Measurements from ENCODE around the gene C16orf90.

Gene C16orf90

DNA sequence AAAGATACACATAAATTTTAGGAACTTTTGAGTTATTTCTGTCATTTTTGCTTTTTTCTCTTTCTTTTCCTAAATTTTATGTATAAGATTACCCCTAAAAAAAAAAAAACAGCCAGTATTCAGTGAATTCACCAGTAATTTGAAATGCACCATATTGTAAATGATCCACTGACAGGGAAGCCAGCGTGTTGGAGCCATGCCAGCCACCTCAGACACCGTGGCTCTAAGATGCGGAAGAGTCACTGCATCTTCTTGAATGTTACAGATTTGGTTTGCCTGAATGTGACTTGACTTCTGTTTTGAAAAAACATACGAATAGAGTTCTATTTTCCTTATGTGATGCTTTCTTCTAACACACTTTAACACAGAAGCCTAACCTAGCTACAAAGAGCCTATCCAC lies 42.9 kb upstream of the C16orf90 start:
- Histone ChIP-seq H3K4me2 (ENCODE audit: low read depth, low read length, poor library complexity, severe bottlenecking) (no peak overlapping the region), H3K27me3 (ENCODE audit: low read length) (no peaks in the 10 kb centered on the region), H3K9me3 (ENCODE audit: insufficient read depth, low read length) (no peaks in the 10 kb centered on the region), H3K9ac (ENCODE audit: low read length) (no peak overlapping the region), H3K27ac (ENCODE audit: low read depth, low read length) (peak overlapping the region; percentile 18; the same call in 1 of the 2 replicates), H3K4me3 (ENCODE audit: insufficient read depth, low read length, poor library complexity, severe bottlenecking) (no peak overlapping the region), H3K79me2 (ENCODE audit: insufficient read depth, low read length) (no peaks in the 10 kb centered on the region), H2AFZ (ENCODE audit: low read depth, low read length, severe bottlenecking) (no peak overlapping the region), H3F3A (ENCODE audit: insufficient read depth) (peaks cover 33% of the 10 kb centered on the region), H4K20me1 (ENCODE audit: low read depth, low read length) (no peaks in the 10 kb centered on the region), H3K36me3 (ENCODE audit: low read length) (0 out of 2 replicates have a peak, but pooled peaks cover 2% of the 10 kb centered on the region), H3K9me2 (replicated peaks; ENCODE audit: insufficient read depth, low read length) (no peaks in the 10 kb centered on the region)
- no peak for TF ChIP-seq EZH2phosphoT487 (conservative IDR thresholded peaks at IDR 0.05; ENCODE audit: low read length)

DNA sequence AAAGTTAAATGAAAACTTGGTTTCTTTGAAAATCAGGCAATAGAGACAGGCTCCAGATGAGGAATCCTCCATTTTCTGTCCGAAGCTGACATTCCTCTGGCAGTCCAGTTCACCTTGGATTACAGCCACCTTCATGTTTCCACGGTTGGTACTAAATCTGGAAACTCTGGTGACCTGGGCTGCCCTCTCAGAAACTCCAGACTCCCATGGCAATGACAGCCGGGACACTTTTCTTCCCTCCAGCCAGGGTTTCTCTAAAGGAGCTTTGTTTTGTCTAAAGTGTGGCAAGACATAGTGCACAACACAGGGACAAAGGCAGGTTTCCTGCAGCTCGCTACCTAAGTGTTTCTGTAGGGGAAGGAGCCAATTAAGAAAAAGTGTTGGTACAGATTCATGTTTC lies 41.6 kb upstream of the C16orf90 start:
- TF ChIP-seq EZH2phosphoT487 (conservative IDR thresholded peaks at IDR 0.05; ENCODE audit: low read length): no peak
- TF ChIP-seq, protein P1, sequence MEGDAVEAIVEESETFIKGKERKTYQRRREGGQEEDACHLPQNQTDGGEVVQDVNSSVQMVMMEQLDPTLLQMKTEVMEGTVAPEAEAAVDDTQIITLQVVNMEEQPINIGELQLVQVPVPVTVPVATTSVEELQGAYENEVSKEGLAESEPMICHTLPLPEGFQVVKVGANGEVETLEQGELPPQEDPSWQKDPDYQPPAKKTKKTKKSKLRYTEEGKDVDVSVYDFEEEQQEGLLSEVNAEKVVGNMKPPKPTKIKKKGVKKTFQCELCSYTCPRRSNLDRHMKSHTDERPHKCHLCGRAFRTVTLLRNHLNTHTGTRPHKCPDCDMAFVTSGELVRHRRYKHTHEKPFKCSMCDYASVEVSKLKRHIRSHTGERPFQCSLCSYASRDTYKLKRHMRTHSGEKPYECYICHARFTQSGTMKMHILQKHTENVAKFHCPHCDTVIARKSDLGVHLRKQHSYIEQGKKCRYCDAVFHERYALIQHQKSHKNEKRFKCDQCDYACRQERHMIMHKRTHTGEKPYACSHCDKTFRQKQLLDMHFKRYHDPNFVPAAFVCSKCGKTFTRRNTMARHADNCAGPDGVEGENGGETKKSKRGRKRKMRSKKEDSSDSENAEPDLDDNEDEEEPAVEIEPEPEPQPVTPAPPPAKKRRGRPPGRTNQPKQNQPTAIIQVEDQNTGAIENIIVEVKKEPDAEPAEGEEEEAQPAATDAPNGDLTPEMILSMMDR (IDR thresholded peaks at IDR 0.05; ENCODE audit: insufficient read depth, low read length, poor library complexity, severe bottlenecking): no peak
- Histone ChIP-seq H3K9me2 (replicated peaks; ENCODE audit: insufficient read depth, low read length) (no peaks in the 10 kb centered on the region), H4K20me1 (ENCODE audit: low read depth, low read length) (no peaks in the 10 kb centered on the region), H3K27me3 (ENCODE audit: low read length) (no peaks in the 10 kb centered on the region), H3K36me3 (ENCODE audit: low read length) (no peaks in the 10 kb centered on the region), H3K27ac (ENCODE audit: low read depth, low read length) (no peak overlapping the region), H3K9ac (ENCODE audit: low read length) (no peak overlapping the region), H3K79me2 (ENCODE audit: insufficient read depth, low read length) (no peaks in the 10 kb centered on the region), H3K4me3 (ENCODE audit: insufficient read depth, low read length, poor library complexity, severe bottlenecking) (no peak overlapping the region), H3K4me2 (ENCODE audit: low read depth, low read length, poor library complexity, severe bottlenecking) (no peak overlapping the region), H3F3A (ENCODE audit: insufficient read depth) (peaks cover 33% of the 10 kb centered on the region), H2AFZ (ENCODE audit: low read depth, low read length, severe bottlenecking) (no peak overlapping the region), H3K9me3 (ENCODE audit: insufficient read depth, low read length) (no peaks in the 10 kb centered on the region)

DNA sequence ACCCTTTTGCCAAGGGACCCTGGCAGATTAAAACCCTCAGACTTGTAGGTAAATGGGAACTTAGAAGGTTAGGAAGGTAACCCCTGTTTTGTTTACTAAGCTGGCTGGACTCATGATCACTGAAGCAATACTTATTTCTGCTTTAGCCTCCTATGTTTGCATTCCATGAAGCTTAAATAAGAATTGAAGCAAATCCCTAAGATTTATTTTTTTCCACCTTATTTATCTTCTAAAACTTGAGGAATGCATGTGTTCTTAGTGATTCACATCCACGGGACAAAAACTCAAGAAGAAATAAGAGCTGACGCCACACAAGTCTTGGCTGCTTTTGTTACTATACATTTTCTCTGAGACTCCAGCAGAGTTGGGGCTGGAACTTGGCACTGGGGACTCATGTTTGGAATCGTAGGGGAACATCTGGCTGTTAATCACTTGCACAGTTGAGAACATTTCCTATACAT lies 41.0 kb upstream of the C16orf90 start:
- no peak for TF ChIP-seq EZH2phosphoT487 (conservative IDR thresholded peaks at IDR 0.05; ENCODE audit: low read length)
- TF ChIP-seq, protein P1 (IDR thresholded peaks at IDR 0.05; ENCODE audit: insufficient read depth, low read length, poor library complexity, severe bottlenecking): no peak
- no peak overlapping the region for H3K4me3 ChIP-seq (ENCODE audit: insufficient read depth, low read length, poor library complexity, severe bottlenecking)
- no peaks in the 10 kb centered on the region for H3K36me3 ChIP-seq (ENCODE audit: low read length)
- H4K20me1 ChIP-seq (ENCODE audit: low read depth, low read length): no peaks in the 10 kb centered on the region
- no peaks in the 10 kb centered on the region for H3K9me2 ChIP-seq (replicated peaks; ENCODE audit: insufficient read depth, low read length)
- H2AFZ ChIP-seq (ENCODE audit: low read depth, low read length, severe bottlenecking): no peak overlapping the region
- no peak overlapping the region for H3K27ac ChIP-seq (ENCODE audit: low read depth, low read length)
- H3K9me3 ChIP-seq (ENCODE audit: insufficient read depth, low read length): no peaks in the 10 kb centered on the region
- peaks cover 33% of the 10 kb centered on the region for H3F3A ChIP-seq (ENCODE audit: insufficient read depth)
- no peaks in the 10 kb centered on the region for H3K79me2 ChIP-seq (ENCODE audit: insufficient read depth, low read length)
- no peak overlapping the region for H3K4me2 ChIP-seq (ENCODE audit: low read depth, low read length, poor library complexity, severe bottlenecking)
- no peak overlapping the region for H3K9ac ChIP-seq (ENCODE audit: low read length)
- H3K27me3 ChIP-seq (ENCODE audit: low read length): no peaks in the 10 kb centered on the region

DNA sequence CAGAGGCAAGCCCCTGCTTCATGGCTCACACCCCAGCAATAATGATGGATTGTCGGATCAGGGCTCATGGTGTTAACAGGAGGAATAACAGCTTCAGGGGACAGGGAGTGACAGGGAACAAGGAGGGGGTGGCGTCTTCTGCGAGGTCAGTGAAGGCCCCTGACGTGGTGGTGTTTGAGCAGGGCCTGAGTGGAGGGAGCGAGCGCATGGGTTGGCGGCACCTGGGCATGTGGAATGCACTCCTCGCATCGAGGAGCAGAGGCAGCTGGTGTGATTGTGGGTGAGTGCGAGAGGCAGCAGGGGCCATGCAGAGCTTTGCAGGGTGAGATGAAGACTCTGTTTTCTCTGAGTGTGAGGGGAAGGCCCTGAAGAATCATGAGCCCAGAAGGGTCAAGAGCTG lies 38.8 kb upstream of the C16orf90 start:
- Histone ChIP-seq H3K27me3 (ENCODE audit: low read length) (no peaks in the 10 kb centered on the region), H3K9ac (ENCODE audit: low read length) (no peak overlapping the region), H3K4me3 (ENCODE audit: insufficient read depth, low read length, poor library complexity, severe bottlenecking) (no peak overlapping the region), H3K27ac (ENCODE audit: low read depth, low read length) (no peak overlapping the region), H3K79me2 (ENCODE audit: insufficient read depth, low read length) (no peaks in the 10 kb centered on the region), H3K9me2 (replicated peaks; ENCODE audit: insufficient read depth, low read length) (no peaks in the 10 kb centered on the region), H3K36me3 (ENCODE audit: low read length) (no peaks in the 10 kb centered on the region), H3K4me2 (ENCODE audit: low read depth, low read length, poor library complexity, severe bottlenecking) (no peak overlapping the region), H3F3A (ENCODE audit: insufficient read depth) (peaks cover 23% of the 10 kb centered on the region), H2AFZ (ENCODE audit: low read depth, low read length, severe bottlenecking) (no peak overlapping the region), H3K9me3 (ENCODE audit: insufficient read depth, low read length) (no peaks in the 10 kb centered on the region), H4K20me1 (ENCODE audit: low read depth, low read length) (no peaks in the 10 kb centered on the region)
- TF ChIP-seq, protein P1 (IDR thresholded peaks at IDR 0.05; ENCODE audit: insufficient read depth, low read length, poor library complexity, severe bottlenecking): no peak
- no peak for TF ChIP-seq EZH2phosphoT487 (conservative IDR thresholded peaks at IDR 0.05; ENCODE audit: low read length)
